GF-D8 (cell line): ENCODE measurements around the gene RPN2.

Experiments used
- DNase-seq: peaks from one replicate; lab custom pipeline; 2025; lab: John Stamatoyannopoulos, UW

Gene RPN2

DNA sequence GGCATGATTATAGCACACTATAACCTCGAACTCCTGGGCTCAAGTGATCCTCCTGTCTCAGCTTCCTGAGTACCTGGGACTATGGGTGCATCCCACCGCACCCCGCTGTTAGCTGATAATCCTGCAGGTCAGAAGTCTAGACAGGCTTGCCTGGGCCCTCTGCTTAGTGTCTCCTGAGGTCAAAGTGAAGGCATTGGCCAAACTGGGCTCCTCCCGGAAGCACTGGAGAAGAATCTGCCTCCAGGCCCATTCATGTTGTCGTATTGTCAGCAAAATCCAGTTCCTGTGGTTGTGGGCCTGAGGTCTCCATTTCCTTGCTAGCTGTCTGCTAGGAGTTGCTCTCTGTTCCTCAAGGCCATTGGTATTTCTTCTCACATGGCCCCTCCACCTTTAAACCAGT, 6.6 kb downstream of the RPN2 start:
- DNase-seq, result no peak

DNA sequence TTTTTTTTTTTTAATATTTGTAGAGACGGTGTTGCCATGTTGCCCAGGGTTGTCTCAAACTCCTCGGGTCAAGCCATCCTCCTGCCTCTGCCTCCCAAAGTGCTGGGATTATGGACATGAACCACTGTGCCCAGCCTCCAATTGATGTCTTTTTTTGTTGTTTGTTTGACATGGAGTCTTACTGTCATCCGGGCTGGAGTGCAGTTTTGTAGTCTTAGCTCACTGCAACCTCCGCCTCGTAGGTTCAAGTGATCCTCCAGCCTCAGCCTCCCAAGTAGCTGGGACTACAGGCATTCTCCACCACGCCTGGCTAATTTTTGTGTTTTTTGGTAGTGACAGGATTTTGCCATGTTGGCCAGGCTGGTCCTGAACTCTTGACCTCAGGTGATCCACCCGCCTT, 9.7 kb downstream of the RPN2 start:
- no peak for DNase-seq

DNA sequence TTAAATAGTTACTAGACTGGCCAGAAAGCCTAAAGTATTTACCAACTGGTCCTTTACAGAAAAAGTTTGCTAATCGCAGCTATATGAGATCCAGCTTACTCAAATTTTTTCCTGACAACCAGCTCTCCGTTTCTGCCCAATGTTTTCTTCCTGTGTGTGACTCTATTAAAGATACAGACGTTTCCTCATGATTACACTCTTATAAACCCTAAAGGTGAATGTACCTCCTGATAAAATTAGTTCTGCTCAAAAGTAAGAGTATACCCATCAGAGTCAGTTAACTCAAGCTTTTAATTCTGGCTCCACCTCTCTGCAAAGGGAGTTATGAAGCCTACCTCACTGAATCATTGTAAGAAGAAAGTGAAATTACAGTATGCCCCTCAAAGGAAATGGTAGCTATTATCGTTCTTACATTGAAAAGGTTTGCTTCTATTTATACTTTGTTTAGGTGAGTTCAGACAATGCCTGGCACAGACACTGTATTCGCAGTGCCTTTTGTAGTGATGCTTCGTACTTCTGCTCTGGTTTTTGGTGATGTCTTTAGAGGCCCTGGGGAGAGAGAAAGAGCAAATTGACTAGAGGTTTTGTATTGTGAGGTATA, 10.4 kb downstream of the RPN2 start:
- no peak for DNase-seq

DNA sequence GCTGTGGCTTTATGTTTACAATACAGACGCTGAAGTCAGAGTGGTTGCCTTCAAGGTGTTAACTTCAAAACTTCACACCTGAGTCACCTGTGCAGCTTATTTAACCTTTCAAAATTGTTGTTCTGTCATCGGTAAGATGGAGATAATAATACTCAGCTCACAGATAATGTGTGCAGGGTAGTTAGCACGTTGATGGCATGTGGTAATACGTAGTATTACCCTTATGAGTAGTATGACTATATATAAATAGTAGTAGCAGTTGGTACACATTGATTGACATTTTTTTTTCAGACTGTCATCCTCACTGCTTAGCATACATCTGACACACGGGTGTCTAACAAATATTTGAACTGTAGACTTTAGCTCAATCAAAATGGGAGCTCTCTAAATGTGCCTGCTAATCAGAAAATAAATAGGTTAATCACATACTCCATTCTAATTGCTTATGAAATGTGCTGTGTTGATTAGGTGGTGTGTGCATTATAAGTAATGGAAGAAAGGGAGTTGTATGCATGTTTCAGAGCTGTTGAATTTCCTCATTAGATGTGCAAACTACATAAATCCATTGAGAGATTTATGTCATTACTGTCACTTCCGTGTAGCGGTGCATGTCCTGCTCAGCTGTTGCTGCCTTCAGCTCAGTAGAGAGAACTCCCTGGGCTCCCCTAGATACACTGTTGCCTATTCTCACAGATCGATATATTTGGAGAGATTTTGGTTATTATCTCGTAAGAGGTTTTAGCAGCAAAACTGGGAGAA, 11.4 kb downstream of the RPN2 start:
- no peak for DNase-seq

DNA sequence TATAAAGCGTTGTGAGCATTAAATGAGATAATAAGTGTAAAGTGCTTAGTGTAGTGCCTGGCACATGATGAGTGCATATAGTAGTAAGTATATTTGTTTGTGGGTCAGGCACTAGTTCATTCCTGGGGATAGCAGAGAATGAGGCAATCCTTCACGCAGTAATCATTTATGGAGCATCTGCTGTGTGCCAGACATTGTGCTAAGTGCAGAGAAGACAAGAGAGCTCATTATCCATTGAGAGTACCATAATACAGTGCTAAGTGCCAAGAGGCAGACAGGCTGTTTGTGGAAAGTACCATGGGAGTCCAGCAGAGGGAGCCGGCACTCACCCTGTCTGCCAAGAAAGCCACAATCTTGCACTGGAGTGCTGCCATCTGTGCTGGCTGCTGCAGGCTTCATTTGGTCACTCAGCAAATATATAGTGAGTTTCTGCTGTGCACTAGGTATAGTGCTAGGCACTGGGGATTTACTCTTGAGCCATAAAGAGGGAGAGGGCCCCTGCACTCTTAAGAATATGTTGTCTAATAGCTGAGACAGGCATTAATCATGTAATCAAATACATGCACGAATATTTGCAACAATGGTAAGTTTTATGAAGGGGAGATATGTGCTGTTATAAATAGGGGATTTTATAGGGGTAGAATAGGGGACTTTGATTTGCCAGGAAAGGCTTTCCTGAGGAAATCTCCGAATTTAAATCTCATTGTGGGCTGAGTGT, 13.2 kb downstream of the RPN2 start:
- DNase-seq, result peak; percentile 71

DNA sequence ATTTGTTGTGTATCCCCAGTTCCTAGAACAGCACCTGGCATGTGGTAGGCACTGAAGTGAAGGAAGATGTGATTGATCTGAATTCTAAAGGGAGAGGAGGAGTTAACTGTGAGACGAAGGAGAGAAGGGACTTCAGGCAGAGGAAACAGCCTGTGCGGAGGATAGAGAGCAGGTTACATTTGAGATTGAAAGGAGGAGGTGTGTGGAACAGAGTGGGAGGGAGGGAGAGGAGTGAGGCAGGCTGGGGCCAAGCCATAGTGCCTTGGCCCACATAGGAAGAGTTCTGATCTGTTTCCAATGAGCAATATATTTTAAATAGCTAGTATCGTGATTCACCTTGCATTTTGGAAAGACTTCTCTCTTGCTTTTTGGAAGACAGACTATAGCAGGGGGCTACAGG, 14.1 kb downstream of the RPN2 start:
- no peak for DNase-seq

DNA sequence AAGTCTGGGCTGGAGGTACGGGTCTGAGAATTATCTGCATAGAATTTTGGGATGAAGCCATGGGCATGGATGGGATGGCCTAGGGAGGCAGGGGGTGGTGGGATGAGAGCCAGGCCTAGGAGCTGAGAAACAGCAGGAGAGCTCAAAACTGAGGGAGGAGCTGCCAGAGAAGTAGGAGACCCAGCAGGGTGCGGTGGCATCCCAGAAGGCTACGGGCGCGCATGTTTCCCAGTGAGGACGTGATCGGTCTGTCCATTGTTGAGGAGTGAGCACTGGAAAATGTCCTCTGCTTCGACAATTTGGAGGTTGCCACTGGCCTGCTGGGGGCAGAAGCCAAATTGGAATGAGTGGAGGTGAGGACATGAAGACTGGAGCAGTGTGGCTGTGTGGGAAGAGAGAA, 14.7 kb downstream of the RPN2 start:
- no peak for DNase-seq

DNA sequence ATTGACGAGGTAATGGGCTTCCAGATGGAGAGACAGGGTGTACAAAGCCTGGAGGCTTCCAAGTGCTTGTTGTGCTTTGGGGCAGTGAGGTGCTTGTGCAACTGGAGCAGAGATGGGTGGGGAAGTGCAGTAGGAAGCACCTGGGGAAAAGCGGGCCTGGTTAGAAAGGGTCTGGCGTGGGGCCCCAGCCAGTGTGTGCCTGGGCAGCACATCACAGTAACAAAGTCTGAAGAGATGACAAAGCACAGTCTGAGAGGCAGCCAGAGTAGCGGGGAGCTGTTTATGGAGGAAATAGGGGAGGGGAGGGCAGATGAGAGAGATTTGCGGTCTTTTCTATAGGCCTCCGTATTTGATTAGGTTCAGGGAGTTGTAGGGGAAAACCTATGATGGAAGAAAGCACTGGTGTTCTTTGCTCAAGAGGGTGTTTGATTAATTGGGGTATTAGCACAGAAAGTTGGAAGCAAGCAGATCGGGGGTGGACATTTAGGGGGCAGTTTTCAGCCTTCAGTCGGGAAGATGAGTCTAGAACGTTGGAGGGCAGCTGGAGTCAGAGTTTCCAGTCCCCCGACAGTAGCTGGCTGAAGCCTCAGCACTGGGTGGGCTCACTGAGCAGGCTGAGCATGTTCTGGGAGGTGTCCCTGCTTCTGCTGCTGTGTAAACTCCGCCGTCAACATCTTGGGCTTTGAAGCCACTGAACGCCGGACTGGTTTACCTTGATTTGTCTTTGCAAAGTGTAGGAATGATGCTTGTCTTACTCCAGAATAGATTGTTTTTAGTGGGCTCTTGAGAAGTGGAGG, 15.7 kb downstream of the RPN2 start:
- peak; percentile 95 for DNase-seq

DNA sequence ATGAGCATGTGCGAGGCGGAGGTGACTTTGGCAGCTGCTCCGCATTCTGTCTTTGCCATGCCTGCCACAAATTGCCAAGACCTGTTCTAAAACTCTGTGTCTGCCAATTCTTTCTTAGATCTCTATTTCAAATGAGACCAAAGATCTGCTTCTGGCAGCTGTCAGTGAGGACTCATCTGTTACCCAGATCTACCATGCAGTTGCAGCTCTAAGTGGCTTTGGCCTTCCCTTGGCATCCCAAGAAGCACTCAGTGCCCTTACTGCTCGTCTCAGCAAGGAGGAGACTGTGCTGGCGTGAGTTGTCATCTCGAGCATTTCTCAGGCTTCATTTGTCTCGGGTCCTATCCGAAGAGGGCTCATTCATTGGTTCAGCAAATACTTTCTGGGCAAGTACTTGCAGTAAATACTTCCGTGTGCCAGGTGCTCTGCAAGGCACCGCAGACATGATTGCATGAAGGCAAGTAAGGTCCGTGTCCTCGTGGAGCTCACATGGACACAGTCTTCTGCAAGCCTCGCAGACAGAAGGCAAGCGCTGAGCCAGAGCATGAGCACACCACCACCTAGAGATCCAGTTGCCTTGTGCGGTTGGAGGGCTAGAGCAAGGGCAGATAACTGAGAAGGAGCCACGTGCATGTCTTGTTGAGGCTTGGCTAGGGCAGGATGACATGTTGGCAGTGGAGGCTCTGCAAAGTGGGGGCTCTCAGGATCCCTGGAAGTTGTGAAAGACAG, 20.0 kb downstream of the RPN2 start:
- no peak for DNase-seq

DNA sequence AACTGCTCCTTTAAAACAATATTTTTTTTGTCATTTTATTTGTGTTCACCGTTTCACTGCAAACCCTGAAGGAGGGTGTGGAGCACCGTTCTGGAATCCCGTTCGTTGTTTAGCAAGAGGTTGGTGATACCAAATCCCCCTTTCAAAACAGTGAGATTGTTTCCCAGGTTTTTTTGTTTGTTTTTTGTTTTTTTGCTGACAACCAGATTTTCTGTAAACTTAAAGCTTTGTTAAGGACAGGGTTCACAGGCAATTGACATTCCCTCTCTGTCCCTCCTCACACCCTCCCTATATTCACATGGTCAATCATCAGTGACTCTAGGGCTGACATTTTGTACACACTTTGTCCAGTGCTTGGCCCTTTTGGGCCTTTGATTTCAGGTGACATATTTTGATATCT, 21.2 kb downstream of the RPN2 start:
- DNase-seq, result no peak

DNA sequence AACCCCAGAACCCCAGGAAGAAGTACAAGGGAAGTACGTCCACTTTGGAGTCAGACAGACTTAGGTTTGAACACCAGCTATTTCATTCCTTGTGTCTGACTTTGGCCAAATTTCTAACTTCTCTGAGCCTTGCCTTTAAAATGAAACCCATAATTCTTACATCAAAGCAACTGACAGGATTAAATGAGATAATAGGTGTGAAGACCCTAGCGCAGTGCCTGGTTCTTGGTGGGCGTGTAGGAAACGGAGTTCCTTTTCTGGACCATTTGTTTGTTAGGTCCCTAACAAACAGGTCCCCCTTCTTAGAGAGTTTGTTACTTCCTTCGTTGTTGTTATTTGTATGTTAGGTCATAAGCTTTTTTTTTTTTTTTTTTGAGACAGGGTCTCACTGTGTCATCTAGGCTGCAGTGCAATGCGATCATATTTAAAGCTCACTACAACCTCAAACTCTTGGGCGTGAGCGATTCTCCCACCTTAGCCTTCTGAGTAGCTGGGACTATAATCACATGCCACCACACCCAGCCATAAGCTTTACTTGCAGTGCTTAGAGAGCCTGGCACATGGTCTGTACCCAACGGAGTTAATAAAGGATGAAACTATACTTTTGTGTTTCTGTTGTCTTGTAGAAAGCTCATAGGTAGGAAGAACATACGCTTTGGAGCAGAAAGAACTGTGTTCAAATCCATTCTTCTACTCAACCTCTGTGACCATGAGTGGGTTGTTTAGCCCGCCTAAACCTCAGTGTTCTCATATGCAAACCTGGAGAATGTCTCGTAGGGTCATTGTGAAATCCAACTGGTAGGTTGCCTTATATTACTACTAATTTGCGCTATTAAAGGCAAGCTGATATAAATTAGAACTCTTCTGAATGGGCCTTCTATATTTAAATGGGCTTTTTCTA, 22.0 kb downstream of the RPN2 start:
- no peak for DNase-seq

DNA sequence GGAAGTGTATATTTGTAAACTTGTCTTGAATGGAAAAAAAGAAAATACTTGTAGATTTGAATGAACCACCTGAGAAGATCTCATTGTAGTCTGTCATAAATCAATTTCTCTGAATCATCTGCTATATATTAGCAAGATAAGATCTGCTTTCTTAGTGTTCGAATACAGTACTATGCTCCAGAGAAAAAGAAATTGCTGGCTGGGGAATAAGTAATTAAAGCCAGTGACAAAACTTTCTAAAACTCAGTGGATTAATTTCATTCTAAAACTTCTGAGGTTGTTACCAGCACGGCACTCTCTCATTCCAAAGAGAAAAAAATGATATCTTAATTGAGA, 22.7 kb downstream of the RPN2 start:
- DNase-seq, result no peak

DNA sequence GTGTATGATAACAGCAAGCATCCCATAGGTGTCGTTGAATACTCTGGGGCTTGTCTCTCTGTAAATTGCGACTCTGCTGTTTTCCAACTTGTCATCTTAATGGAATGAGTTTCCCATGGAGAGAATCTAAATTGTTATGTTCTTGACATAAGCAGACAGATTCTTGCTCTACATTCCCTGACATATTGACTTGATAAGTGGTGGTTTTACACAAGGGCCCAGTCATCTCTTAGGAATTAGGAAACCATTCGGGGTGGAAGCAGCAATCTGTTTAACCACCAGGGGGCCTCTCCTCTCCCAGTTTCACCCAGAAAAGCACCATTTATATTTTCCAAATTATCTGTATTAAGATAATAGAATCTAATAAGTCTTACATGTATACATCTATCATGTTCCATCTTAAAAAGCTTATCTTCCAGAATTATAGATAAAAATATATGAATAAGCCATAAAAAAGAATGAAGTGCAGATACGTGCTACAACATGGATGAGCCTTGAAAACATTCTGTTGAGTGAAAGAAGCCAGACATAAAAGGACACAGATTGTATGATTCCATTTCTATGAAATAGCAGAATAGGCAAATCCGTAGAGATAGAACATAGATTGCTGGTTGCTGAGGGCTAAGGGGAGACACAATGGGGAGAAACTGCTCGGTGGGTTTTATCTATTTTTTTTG, 23.3 kb downstream of the RPN2 start:
- no peak for DNase-seq

DNA sequence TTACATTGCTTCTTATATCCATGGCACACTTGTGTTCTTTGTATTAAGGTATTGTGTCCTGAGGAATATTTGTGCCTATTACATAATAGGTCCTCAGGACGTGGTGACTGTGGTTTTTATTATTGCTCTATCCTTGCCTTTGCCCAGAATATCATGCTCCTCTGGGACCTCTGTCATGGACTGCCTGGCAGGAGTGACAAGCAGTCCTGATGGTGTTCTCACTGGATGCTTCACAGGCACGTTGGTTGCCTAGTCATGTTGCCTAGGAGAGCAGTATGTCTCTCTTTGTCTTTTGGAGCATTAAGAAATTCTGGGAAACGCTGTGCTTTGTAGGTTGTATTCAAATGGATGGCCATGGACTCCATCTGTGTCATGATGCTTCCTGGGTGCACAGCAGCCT, 24.9 kb downstream of the RPN2 start:
- DNase-seq, result no peak

DNA sequence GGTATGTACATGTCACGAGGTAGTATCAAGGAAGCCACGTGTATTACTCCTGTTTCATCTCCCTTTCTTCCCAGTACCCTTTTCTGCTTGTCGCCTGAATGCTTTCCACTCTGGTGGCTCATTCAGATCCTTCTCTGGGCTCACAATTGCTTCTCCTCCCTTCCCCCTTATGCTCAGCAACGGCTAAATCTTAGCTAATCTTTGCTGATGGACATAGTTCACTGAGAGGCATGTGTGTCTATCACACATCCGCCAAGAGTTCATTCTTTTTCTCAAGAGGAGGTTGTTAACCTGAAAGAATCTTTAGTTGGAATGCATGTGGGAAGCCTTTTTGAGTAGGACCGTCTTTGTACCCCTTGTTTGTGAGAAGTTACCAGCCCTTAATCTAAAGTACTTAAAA, 26.0 kb downstream of the RPN2 start:
- DNase-seq, result no peak

DNA sequence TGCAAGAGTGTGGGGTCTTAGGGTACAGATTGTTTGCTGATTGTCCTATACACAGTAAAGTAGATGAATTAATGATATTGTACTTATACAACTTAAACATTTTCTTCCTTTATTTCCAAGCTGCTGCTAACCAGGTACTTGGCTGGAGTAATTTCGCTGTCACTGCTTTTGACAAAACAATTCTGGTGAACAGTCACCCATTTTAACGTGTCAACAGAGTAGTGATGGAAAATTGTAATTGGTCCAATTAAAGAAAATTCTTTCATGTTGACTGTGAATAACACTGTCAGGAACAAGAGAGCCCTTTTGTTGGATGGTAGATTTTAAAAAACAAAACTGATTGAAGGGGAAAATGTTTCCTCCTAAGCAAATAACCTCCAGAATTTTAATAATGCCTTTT, 26.7 kb downstream of the RPN2 start:
- no peak for DNase-seq

DNA sequence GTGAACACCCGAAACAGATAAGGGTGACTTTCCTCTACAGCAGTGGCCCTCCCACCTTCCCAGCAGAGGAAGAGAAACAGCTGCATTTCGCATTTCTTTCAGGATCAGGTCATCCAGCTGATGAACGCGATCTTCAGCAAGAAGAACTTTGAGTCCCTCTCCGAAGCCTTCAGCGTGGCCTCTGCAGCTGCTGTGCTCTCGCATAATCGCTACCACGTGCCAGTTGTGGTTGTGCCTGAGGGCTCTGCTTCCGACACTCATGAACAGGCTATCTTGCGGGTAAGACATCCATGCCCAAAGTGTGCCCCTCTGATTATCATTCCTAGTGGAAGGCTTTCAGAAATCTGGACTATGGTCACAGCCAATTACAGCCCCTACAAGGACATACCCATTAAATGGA, 28.0 kb downstream of the RPN2 start:
- no peak for DNase-seq

DNA sequence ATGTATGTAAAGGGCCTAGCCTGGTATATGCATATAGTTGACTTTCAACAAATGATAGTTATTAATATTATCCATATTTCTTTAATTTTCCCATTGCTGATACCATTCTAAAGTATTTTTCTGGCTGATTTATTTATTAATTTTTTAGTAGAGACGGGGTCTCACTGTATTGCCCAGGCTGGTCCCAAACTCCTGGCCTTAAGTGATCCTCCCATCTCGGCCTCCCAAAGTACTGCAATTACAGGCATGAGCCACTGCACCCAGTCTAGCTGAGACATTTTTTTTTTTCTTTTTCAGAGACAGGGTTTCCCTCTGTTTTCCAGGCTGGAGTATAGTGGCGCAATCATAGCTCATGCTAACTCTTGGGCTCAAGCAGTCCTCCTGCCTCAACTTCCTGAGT, 30.1 kb downstream of the RPN2 start:
- DNase-seq, result no peak

DNA sequence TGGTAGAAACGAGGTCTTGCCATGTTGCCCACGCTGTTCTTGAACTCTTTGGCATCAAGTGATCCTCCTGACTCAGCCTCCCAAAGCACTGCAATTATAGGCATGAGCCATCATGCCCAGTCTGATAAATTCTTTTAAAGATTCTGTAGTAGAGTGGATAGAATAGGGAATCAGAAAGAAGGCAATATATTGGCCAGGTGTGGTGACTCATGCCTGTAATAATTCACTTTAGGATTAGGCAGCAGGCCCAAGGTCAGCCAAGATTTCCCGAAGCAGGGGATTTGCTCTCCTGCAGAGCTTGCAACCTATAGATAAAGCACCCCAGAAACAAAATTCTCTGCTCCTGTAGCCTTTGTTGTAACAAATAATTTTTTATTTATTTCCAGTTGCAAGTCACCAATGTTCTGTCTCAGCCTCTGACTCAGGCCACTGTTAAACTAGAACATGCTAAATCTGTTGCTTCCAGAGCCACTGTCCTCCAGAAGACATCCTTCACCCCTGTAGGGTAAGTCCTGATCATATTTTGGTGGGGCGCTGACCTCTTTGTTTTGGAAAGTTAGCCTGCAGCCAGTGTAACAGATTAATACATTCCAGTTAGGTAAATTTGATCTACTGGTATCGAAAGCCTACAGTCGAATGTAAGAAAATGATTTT, 30.7 kb downstream of the RPN2 start:
- DNase-seq, result no peak

DNA sequence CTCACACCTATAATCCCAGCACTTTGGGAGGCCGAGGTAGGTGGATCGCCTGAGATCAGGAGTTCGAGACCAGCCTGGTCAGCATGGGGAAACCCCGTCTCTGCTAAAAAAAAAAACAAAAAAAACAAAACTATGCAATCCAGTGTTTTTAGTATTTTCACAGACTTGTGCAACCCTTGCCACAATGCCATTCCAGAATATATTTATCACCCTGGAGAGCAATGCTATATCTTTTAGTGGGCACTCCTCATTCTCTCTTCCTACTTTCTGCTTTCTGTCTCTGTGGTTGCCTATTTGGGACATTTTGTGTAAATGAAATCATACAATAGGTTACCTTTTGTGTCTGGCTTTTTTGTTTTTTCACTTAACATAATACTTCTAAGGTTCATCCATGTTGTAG, 39.3 kb downstream of the RPN2 start:
- DNase-seq, result no peak
